NCI-H1436 (cell line): ENCODE results near the gene CACNA2D1.
A peak's percentile ranks its signal among the peaks of the same experiment; 100 is the strongest.
"Not testable (repeated sequence)": the region's sequence is repeated elsewhere in the genome, so short reads cannot be mapped to it uniquely, and the experiment has no call there.

ENCODE experiments used
- DNase-seq: peaks from one replicate; lab custom pipeline; 2025; lab: John Stamatoyannopoulos, UW

Gene CACNA2D1

DNA sequence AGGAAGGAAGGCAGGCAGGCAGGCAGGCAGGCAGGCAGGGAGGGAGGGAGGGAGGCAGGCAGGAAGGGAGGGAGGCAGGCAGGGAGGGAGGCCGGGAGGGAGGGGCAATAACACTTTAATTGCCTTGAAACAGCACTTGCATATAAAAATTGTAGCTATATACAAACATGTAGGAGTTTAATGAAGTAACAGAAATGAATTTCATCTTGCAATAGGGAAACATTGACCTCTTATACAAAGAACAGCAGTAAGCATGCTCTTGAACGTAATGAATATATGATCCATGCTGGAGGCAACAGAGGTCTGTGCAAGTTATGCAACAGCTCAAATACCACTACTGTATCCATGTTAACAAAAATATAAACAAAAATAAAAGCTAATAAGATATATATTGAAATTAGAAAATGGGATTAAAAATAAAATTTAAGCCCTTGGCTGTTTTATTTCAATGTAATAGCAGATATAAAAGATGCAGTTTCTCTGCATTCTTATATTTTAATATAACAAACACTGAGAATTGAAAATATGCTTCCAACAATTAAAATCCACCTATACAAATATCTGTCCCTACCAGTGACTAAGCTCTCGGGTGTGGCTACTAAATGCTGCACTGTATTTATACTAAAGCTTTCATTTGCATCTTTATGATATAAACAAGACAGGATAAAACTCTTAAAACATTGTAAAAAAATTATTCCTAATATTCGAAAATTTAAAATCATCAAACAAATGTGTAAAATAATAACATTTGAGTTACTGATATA lies 50.3 kb downstream of the CACNA2D1 start:
- DNase-seq = no peak

DNA sequence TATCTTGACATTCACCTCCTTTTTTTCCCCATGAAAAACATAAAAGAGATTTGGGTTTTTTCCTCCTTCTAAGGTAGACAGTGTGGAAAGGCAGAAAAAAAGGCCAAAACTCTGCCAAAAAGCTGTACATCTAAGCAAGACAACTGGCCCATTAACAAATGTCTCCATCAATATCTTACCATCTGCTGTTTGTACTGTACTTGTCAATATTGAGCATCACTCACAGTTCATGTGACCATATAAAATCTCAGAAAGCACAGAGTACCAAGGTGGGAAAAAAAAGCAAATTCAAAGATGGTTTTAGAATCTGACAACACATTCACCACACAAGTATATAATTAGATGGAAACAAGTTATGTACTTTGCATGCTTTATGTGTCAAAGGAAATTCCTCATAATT lies 52.6 kb downstream of the CACNA2D1 start:
- no peak for DNase-seq

DNA sequence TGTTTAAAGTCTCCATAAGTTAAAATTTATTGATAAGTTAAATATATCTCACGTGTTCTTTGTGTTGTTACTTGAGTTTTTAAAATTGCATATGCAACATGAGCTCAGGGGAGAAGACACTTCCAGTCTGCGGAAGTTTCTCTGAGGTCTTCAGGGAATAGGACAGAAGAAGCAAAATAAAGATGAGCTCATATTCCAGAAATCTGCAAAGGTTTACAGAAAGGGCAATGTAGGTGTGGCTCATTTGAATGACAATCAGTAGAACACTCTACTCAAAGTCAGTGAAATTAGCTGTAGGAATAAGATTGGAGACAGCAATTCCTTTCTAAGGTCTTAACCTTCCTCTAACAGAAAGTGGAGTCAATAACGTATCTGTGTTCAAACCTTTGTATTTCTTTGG lies 53.7 kb downstream of the CACNA2D1 start:
- DNase-seq = no peak

DNA sequence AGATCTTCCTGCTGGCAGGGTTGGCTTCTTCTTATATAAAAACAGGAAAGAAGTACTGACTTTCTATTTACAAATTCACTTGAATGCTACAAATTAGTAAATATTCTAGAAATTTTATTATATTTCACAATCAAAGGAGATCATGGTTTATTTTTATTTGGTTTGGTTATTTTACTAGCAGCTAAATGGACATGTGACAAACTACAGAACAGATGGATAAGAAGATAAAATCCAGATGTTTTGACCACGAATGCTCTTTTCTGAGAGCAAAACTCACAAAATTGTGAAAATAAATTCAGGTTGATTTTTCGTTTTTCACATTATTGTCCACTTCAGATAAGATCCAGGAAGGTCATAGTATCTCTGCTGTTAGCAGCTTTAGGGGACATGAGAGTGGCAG lies 55.4 kb downstream of the CACNA2D1 start:
- no peak for DNase-seq

DNA sequence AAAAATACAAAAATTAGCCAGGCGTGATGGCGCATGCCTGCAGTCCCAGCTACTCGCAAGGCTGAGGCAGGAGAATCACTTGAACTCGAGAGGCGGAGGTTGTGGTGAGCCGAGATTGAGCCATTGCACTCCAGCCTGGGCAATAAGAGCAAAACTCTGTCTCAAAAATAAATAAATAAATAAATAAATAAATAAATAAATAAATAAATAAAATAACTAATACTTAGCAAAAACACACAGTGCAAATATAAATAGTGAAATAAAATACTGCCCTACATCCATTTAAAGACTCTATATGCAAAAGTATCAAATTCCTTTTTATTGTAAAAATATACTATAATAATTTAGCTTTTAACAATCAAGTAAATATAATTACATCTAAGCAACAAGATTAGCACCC lies 57.0 kb downstream of the CACNA2D1 start:
- DNase-seq = not testable (repeated sequence)

DNA sequence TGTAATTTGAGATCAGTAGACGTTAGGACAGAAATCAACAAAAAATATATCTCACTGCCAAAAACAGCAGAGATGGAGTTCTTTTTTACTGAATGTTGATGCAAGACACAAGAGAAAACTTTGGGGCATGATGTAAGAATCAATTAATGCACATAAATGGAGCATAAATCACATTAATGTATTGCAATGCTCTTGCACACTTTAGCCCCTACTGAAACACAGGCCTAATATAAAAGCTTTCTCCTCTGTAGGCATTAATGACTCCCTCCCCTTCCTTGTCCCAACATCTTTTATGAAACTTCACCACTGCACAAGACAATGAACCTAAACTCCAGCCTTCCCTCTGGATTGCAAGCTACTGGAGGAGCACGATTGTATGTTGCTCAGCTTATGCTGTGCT lies 58.8 kb downstream of the CACNA2D1 start:
- DNase-seq = no peak

- no peak for DNase-seq
Observed at GRCh38 chr7:82384051-82384464, 59.5 kb downstream of the CACNA2D1 start.

DNA sequence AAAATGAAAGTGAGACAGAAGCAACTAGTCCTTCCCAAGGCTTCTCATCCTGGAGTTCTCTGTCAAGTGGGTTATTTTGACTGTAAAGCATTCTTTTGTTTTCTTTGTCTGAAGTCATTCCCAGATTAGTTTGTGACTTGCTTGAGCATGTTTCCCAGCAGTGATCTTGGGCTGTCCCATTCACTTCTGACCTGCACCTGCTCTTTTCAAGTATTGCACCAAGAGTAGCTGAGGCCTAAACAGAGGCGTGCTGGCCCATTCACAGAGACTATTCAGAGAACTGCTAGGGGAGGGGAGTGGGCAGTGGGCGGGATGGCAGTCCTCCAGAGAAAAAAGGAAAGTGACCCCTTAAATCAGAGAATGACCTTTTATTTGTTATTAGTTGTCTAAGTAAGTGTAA lies 61.3 kb downstream of the CACNA2D1 start:
- no peak for DNase-seq

DNA sequence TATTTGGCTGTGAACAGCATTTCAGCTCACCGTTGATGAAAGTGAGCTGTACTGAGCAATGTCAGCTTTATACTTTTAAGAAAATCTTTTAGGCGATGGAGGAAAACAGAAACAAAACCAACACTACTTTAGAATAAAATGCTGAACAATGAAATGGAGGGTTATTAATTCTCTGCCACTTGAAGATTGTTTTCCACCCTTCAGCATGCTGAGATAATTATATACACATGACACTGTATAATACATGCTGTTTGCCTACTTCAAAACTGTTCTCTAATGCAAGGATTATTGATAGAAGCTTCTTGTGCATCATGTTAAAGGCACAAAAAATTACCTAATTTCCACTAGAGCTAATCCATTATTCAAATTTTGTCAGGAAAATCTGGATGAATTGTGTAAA lies 66.8 kb downstream of the CACNA2D1 start:
- peak; percentile 50 for DNase-seq

GRCh38 chr7:82375713-82376112 lies 67.9 kb downstream of the CACNA2D1 start:
- peak; percentile 56 for DNase-seq

- peak; percentile 13 for DNase-seq
Observed at GRCh38 chr7:82375129-82375528, 68.4 kb downstream of the CACNA2D1 start.

DNA sequence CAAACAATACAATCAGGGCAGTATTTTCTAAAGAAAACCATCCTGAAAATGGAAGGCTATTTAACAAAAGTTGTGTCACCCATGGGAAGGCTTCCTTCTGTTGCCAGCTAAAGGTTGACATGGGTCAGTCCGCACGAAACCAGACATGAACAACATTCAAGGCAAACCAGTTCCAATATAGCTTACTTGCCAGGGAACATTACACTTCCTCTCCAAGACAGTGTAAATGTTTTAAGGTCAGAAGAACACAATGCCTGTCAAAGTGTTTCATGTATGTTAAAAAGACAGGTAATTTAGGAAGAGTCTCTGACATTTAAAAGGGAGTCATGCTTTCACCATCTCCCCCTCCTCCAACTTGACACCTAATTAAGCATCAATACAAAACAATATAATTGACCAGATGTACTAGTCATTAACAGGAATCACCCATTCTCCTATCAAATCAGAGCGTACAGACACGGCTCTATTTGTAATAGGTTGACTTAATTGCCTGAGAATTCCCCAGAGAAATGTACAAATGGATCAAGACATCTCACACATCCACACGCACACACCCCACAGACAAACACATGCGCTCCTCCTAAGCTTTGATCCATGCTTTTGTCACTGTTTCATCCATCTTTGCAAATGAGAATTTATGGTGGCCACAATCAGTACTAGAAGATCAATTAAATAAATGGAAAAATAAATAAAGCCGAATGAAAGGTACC lies 69.5 kb downstream of the CACNA2D1 start:
- DNase-seq = peak; percentile 67

DNA sequence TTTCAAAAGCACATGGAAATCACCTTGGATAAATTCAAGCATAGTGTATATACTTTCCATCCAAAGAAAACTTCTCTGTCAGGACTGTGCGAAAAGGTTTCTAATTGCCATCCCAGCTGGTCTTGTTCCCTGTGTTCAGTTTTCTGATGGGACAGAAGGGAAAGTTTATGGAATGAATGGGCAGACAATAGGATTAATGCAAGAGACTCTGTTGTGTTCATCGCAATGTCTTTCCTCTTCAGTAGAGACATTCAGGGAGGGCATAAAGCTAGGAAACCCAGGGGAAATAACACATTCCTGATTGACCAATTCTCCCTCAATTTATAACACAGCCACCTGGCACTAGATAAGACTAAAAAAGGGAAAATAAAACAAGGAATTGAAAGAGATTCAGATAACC lies 78.9 kb downstream of the CACNA2D1 start:
- no peak for DNase-seq

DNA sequence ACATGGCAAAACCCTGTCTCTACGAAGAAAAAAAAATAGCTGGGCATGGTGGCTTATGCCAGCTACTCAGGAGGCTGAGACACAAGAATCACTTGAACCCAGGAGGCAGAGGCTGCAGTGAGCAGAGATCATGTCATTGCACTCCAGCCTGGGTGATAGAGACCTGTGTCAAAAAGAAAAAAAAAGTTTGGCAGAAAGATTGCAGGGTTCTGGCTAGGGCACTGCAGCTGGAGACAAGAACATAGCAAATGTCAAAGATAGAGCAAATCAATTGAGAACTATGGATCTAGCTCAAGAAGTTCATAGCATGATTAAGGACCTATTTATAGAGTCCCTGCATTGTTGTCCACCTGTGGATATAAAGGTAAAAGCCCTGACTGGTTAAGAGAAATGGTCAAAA lies 79.5 kb downstream of the CACNA2D1 start:
- DNase-seq = no peak

GRCh38 chr7:82362129-82362706 lies 81.4 kb downstream of the CACNA2D1 start:
- no peak for DNase-seq

DNA sequence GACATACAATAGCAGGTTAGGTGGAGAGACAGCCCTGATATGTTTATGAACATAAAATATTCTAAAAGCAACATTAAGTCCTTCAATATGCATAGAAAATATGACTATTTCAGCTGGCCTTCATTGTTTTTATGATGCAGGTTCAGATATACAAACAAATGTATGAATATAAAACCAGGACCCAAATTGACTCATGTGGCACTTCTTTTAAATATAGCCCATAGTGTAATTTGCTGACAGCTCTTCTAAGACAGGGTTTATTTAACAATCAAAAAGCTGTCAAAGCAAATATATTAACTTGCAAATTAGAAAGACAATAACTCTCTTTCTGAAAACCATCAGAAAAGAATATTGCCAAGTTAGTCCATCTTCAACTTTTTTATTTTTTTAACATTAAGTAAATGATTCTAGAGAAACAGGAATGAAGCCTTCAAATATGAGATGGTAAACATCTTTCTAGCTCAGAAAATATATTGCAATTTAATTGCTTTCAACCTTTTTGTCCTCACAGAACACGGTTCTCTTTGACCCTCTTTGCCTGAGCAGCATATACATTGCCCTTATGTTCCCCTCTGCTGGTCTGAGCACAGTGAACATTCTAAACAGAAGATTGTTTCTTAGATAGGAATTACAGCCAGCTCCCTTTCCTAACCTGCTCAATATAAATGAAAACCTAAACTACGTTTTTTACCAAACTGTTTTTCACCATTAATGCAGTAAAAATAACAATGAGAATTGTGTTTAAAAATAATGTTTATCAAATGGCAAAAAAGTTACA lies 82.8 kb downstream of the CACNA2D1 start:
- no peak for DNase-seq

DNA sequence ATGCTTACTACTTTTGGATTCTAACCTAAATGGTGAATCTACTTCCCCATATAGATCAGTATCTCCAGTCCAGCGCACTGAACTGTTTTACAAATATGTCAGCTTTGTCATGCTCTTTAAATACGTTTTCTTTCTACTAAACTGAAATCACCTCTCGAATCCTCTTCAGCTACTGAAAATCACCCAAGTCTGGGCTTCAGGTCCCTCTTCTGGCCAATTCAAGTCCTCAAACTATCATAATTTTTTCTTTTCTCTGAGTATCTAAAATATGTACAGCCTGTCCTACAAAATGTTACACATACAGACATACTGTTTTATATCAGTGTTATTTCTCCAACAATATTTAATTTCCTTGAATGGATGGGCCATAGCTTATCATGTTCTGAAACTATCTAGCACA lies 84.2 kb downstream of the CACNA2D1 start:
- DNase-seq = no peak

GRCh38 chr7:82358923-82359322 lies 84.7 kb downstream of the CACNA2D1 start:
- no peak for DNase-seq

GRCh38 chr7:82358009-82358578 lies 85.5 kb downstream of the CACNA2D1 start:
- no peak for DNase-seq

- no peak for DNase-seq
Observed at GRCh38 chr7:82348251-82348650, 95.3 kb downstream of the CACNA2D1 start.

DNA sequence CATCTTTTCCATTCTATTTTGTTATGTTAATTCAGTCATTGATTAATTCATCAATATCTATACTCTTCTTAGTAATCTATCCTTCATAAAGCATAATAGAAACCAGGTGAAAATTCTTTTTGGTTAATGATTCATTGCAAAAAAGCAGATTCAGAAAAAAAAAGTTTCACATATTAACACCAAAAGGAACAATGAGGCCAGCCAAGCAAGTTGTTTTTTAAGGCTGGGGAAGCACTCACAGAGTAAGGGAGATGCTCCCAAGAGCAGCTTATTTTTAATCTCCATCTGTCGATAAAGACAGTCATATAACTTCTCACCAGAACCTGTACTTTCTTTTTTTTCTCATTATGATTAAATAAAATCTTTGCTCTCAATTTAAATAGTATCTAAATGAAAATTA lies 95.8 kb downstream of the CACNA2D1 start:
- no peak for DNase-seq

DNA sequence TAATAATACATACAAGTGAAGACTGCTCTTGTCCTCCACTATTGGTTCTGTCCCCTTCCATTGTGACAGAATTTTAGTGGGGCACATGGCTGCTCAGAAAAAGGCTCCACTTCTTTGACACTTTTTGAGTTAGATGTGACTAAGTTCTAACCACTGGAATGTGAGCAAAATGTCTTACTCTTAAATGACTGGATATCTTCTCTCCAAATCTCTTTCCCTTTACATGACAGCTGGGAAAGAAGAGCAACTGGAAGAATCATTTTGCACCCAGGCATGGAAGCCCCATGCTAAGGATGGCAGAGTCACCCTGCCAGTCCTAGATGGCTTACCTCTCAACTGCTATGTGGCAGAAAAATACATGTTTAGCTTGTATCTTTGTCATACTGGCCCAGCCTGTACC lies 97.7 kb downstream of the CACNA2D1 start:
- DNase-seq = no peak
